Prostate gland (tissue), 2 donors: Measurements from ENCODE around the gene GAMT.

Experiments
- CTCF ChIP-seq, 4 experiments: fragments of 200-600 bp in 2 of 4; fragments of 450-650 bp in 2 of 4; sonication (generic) in 2 of 4; IDR thresholded peaks; 1 replicate in 3 of 4; 2 replicates in 1 of 4; pipeline ENCODE4 v1.5.1; 2016 to 2019; ENCODE audit warnings: antibody characterized with exemption in 4 of 4, mild to moderate bottlenecking in 2 of 4, moderate library complexity in 2 of 4
- POLR2A ChIP-seq: fragments of 450-650 bp; IDR thresholded peaks from one replicate; pipeline ENCODE4 v1.6.1; 2016; ENCODE audit warnings: antibody characterized with exemption, mild to moderate bottlenecking

GRCh38 chr19:1420590-1420989 lies 19.2 kb upstream of the GAMT start:
- TF ChIP-seq CTCF (IDR thresholded peaks at IDR 0.05) (no peak), POLR2A (no peak)
